H1 (cell line): ENCODE results near the gene LRRC2. TPM values are rescaled to one million over a fixed set of nuclear protein-coding genes. Genes with fewer than 3 reads are reported as not detected.

ENCODE experiments used
- CTCF ChIA-PET: fragments of 300-600 bp; sonication (Branson Sonifier 250); formaldehyde crosslinking; loops from one replicate; lab custom pipeline; 2021; ENCODE audit not compliant: partially characterized antibody; lab: Charles Lee
- POLR2A ChIA-PET: fragments of 300-600 bp; sonication (Branson Sonifier 250); formaldehyde crosslinking; loops from one replicate; lab custom pipeline; 2021; ENCODE audit warnings: inconsistent platforms; ENCODE audit not compliant: partially characterized antibody; lab: Charles Lee
- DNase-seq, 2 experiments: peaks; one replicate each; pipeline versions ENCODE4 v3.0.0 to v3.0.0-alpha.2; 2010 to 2022; ENCODE audit warnings: low spot score in 2 of 2, low read depth in 1 of 2, mixed read lengths in 1 of 2
- FAIRE-seq: peaks from 2 replicates; lab custom pipeline; 2011; peaks lifted over from hg19 to GRCh38; lab: Jason Lieb, UNC
- H2AFZ ChIP-seq: 2 replicates; pipeline ENCODE4 v1.8.1; 2012; ENCODE audit warnings: low read length, inconsistent platforms
- H2AK5ac ChIP-seq: 2 replicates; pipeline ENCODE4 v1.6.1; 2013; ENCODE audit warnings: low read depth, low read length
- H2BK120ac ChIP-seq: replicated peaks from 2 replicates; pipeline ENCODE3; 2013; ENCODE audit warnings: low read depth, low read length, inconsistent platforms
- H2BK12ac ChIP-seq: 2 replicates; pipeline ENCODE4 v1.6.1; 2013; ENCODE audit warnings: low read depth, low read length
- H2BK15ac ChIP-seq: 2 replicates; pipeline ENCODE4 v1.6.1; 2013; ENCODE audit warnings: low read length
- H2BK20ac ChIP-seq: 2 replicates; pipeline ENCODE4 v1.6.1; 2013; ENCODE audit warnings: low read length
- H2BK5ac ChIP-seq: 2 replicates; pipeline ENCODE4 v1.6.1; 2013; ENCODE audit warnings: low read depth, low read length
- H3K14ac ChIP-seq: 2 replicates; pipeline ENCODE4 v1.6.1; 2013; ENCODE audit warnings: inconsistent platforms; ENCODE audit not compliant: insufficient read length
- H3K18ac ChIP-seq: 2 replicates; pipeline ENCODE4 v1.6.1; 2013; ENCODE audit warnings: low read length; ENCODE audit errors: extremely low read depth
- H3K23ac ChIP-seq: 2 replicates; pipeline ENCODE4 v1.6.1; 2013; ENCODE audit warnings: inconsistent platforms; ENCODE audit not compliant: insufficient read length
- H3K23me2 ChIP-seq: 2 replicates; pipeline ENCODE4 v1.6.1; 2013; ENCODE audit warnings: low read depth, low read length
- H3K27ac ChIP-seq: 2 replicates; pipeline ENCODE4 v1.6.1; 2011; ENCODE audit warnings: low read depth, low read length, inconsistent platforms
- H3K27me3 ChIP-seq, 4 experiments: replicated peaks in 1 of 4; 1 replicate in 1 of 4; 2 replicates in 3 of 4; pipeline versions ENCODE4 v1.6.1 to v1.8.1; 2011 to 2013; ENCODE audit warnings: low read length in 3 of 4, mild to moderate bottlenecking in 3 of 4, inconsistent platforms in 2 of 4, mixed read lengths in 2 of 4, moderate library complexity in 1 of 4; ENCODE audit not compliant: control insufficient read depth in 3 of 4, insufficient read depth in 3 of 4; ENCODE audit errors: extremely low read depth in 1 of 4
- H3K36me3 ChIP-seq, 4 experiments: 2 replicates each; pipeline versions ENCODE4 v1.6.1 to v1.8.1; 2011 to 2013; ENCODE audit warnings: mild to moderate bottlenecking in 4 of 4, low read length in 3 of 4, moderate library complexity in 2 of 4, control low read depth in 1 of 4, inconsistent platforms in 1 of 4; ENCODE audit not compliant: insufficient read depth in 4 of 4, control insufficient read depth in 2 of 4
- H3K4ac ChIP-seq: replicated peaks from 2 replicates; pipeline ENCODE3; 2013; ENCODE audit warnings: low read length, low read depth, mixed read lengths, inconsistent platforms; ENCODE audit not compliant: insufficient read length
- H3K4me1 ChIP-seq, 4 experiments: replicated peaks in 1 of 4; 1 replicate in 1 of 4; 2 replicates in 3 of 4; pipeline versions ENCODE4 v1.6.1 to v1.8.1; 2011 to 2013; ENCODE audit warnings: low read length in 3 of 4, inconsistent platforms in 2 of 4, mixed read lengths in 1 of 4; ENCODE audit not compliant: insufficient read depth in 4 of 4, control insufficient read depth in 3 of 4
- H3K4me2 ChIP-seq, 2 experiments: 2 replicates each; pipeline versions ENCODE4 v1.6.1 to v1.8.1; 2011 to 2013; ENCODE audit warnings: low read depth in 2 of 2, low read length in 2 of 2, control low read depth in 1 of 2, inconsistent platforms in 1 of 2, mild to moderate bottlenecking in 1 of 2; ENCODE audit not compliant: insufficient read depth in 1 of 2
- H3K4me3 ChIP-seq, 4 experiments: fragments of 200-600, 300-600 bp in 1 of 4; sonication (generic), shearing (Covaris generic), sonication (Bioruptor Twin) in 1 of 4; 2 replicates each; pipeline versions ENCODE4 v1.5.1 to v1.8.1; 2011 to 2016; ENCODE audit warnings: low read length in 4 of 4, low read depth in 3 of 4, control low read depth in 2 of 4, inconsistent platforms in 2 of 4, mild to moderate bottlenecking in 2 of 4, mixed read lengths in 1 of 4, moderate library complexity in 1 of 4; ENCODE audit not compliant: insufficient read depth in 2 of 4; ENCODE audit errors: extremely low read depth in 1 of 4
- H3K56ac ChIP-seq: replicated peaks from 2 replicates; pipeline ENCODE3; 2013; ENCODE audit warnings: low read depth, mild to moderate bottlenecking, mixed read lengths, low read length, inconsistent platforms; ENCODE audit not compliant: insufficient read length
- H3K79me1 ChIP-seq: 2 replicates; pipeline ENCODE4 v1.6.1; 2013; ENCODE audit warnings: low read depth, low read length, control low read depth
- H3K79me2 ChIP-seq, 2 experiments: 2 replicates each; pipeline versions ENCODE4 v1.6.1 to v1.8.1; 2012 to 2013; ENCODE audit warnings: low read length in 2 of 2, mild to moderate bottlenecking in 2 of 2, inconsistent platforms in 1 of 2; ENCODE audit not compliant: insufficient read depth in 2 of 2, control insufficient read depth in 1 of 2
- H3K9ac ChIP-seq, 4 experiments: replicated peaks in 1 of 4; 1 replicate in 1 of 4; 2 replicates in 3 of 4; pipeline versions ENCODE4 v1.6.1 to v1.8.1; 2011 to 2013; ENCODE audit warnings: low read depth in 3 of 4, low read length in 3 of 4, control low read depth in 2 of 4, mild to moderate bottlenecking in 2 of 4, moderate library complexity in 2 of 4, inconsistent platforms in 1 of 4; ENCODE audit errors: extremely low read depth in 1 of 4
- H3K9me3 ChIP-seq, 2 experiments: 2 replicates each; pipeline versions ENCODE4 v1.6.1 to v1.8.1; 2012 to 2013; ENCODE audit warnings: mild to moderate bottlenecking in 2 of 2, moderate library complexity in 2 of 2, control low read depth in 1 of 2, inconsistent platforms in 1 of 2, low read depth in 1 of 2, low read length in 1 of 2, mixed read lengths in 1 of 2; ENCODE audit not compliant: insufficient read depth in 2 of 2
- H4K20me1 ChIP-seq, 2 experiments: replicated peaks in 1 of 2; 2 replicates each; pipeline versions ENCODE3 to v1.8.1; 2011 to 2013; ENCODE audit warnings: inconsistent platforms in 2 of 2, low read length in 2 of 2, mild to moderate bottlenecking in 1 of 2; ENCODE audit not compliant: insufficient read depth in 2 of 2, control insufficient read depth in 1 of 2
- H4K5ac ChIP-seq: 2 replicates; pipeline ENCODE4 v1.6.1; 2013; ENCODE audit warnings: low read length, low read depth, mixed read lengths, inconsistent platforms; ENCODE audit not compliant: insufficient read length
- H4K8ac ChIP-seq: 2 replicates; pipeline ENCODE4 v1.8.0; 2013; ENCODE audit warnings: mild to moderate bottlenecking, moderate library complexity, low read length, inconsistent platforms; ENCODE audit not compliant: insufficient read depth; ENCODE audit errors: extremely low read depth
- H4K91ac ChIP-seq: replicated peaks from 2 replicates; pipeline ENCODE3; 2013; ENCODE audit warnings: low read length, mixed read lengths, inconsistent platforms; ENCODE audit not compliant: insufficient read length
- CBX5 ChIP-seq: fragments of 300-800, 300-1000 bp; sonication (generic); IDR thresholded peaks from 2 replicates; pipeline ENCODE4 v1.7.1; 2016; ENCODE audit warnings: antibody characterized with exemption, low read length, low read depth
- HDAC6 ChIP-seq: IDR thresholded peaks from one replicate; pipeline ENCODE4 v1.7.1; 2012; ENCODE audit warnings: low read depth, mild to moderate bottlenecking, inconsistent platforms, low read length, moderate library complexity
- KDM1A ChIP-seq: fragments of 200-600, 300-600 bp; sonication (generic); IDR thresholded peaks from 2 replicates; pipeline ENCODE4 v1.7.1; 2016; ENCODE audit warnings: mild to moderate bottlenecking, low read length, borderline replicate concordance
- MAFK ChIP-seq: IDR thresholded peaks from 2 replicates; pipeline ENCODE4 v1.6.1; 2012; ENCODE audit warnings: low read depth, mild to moderate bottlenecking, improper control_type of control experiment, low read length
- NRF1 ChIP-seq: IDR thresholded peaks from 2 replicates; pipeline ENCODE4 v1.6.1; 2011; ENCODE audit warnings: mild to moderate bottlenecking, low read depth, low read length, improper control_type of control experiment
- POLR2AphosphoS5 ChIP-seq: IDR thresholded peaks from 2 replicates; pipeline ENCODE4 v1.6.1; 2011; ENCODE audit warnings: low read depth, low read length
- POU5F1 ChIP-seq: IDR thresholded peaks from 2 replicates; pipeline ENCODE4 v1.6.1; 2011; ENCODE audit warnings: low read depth, mild to moderate bottlenecking, low read length, moderate library complexity
- SP2 ChIP-seq: IDR thresholded peaks from 2 replicates; pipeline ENCODE4 v1.6.1; 2012; ENCODE audit warnings: mild to moderate bottlenecking, low read length, inconsistent platforms
- SP4 ChIP-seq: IDR thresholded peaks from 2 replicates; pipeline ENCODE4 v1.6.1; 2012; ENCODE audit warnings: low read length, inconsistent platforms
- YY1 ChIP-seq: IDR thresholded peaks from 2 replicates; pipeline ENCODE4 v1.6.1; 2011; ENCODE audit warnings: low read depth, mild to moderate bottlenecking, low read length
- WGBS, 2 experiments: shearing (Covaris generic) in 1 of 2; methylation state at CpG; one replicate each; pipeline versions ENCODE4 v1.1.6 to v1.1.7; 2013 to 2015; ENCODE audit warnings: low lambda C conversion rate in 2 of 2, mixed read lengths in 2 of 2, inconsistent platforms in 1 of 2, low coverage in 1 of 2, missing lambda C conversion rate in 1 of 2; ENCODE audit not compliant: insufficient replicate concordance in 2 of 2, insufficient coverage in 1 of 2, insufficient read length in 1 of 2; ENCODE audit errors: extremely low coverage in 1 of 2, missing lambda C conversion rate in 1 of 2; 5-methylcytosine and 5-hydroxymethylcytosine counted together
- polyA plus RNA-seq, 7 experiments: library from polyadenylated mRNA; depleted of rRNA in 3 of 7; stranded (reverse) in 5 of 7; unstranded in 2 of 7; fragments of >200 nt in 5 of 7; fragments of 200-250 nt in 2 of 7; gene quantifications; 1 replicate in 5 of 7; 2 replicates in 1 of 7; 4 replicates in 1 of 7; pipeline versions ENCODE4 v1.2.1 to v1.2.3, GENCODE V29; 2011 to 2013; ENCODE audit warnings: missing spikeins in 2 of 7, mixed read lengths in 2 of 7
- total RNA-seq: library from RNA; stranded (reverse); fragmentation: NEBNext Ultra II Directional; extraction: Animal tissue kit (Norgen Biotek cat#: 25700); gene quantifications from 2 replicates; pipeline ENCODE4 v1.2.1, GENCODE V29; 2021
- TF ChIP-seq, protein P1 (sequence below), 3 experiments: IDR thresholded peaks; 1 replicate in 2 of 3; 2 replicates in 1 of 3; pipeline versions ENCODE4 v1.5.1 to v1.6.1; 2011; ENCODE audit warnings: low read length in 3 of 3, mild to moderate bottlenecking in 3 of 3, inconsistent platforms in 2 of 3, low read depth in 1 of 3, moderate library complexity in 1 of 3; ENCODE audit not compliant: insufficient read depth in 1 of 3; ENCODE audit errors: control extremely low read depth in 1 of 3
- TF ChIP-seq, protein P2 (sequence below): IDR thresholded peaks from 2 replicates; pipeline ENCODE4 v1.6.1; 2012; ENCODE audit warnings: inconsistent platforms

LRRC2 gene
- total and polyA plus RNA-seq, 2 of the 8 experiments (the other 6 are each of a cell fraction or from before 2014, with no cell fraction given): 1.4 to 6.4 TPM

DNA sequence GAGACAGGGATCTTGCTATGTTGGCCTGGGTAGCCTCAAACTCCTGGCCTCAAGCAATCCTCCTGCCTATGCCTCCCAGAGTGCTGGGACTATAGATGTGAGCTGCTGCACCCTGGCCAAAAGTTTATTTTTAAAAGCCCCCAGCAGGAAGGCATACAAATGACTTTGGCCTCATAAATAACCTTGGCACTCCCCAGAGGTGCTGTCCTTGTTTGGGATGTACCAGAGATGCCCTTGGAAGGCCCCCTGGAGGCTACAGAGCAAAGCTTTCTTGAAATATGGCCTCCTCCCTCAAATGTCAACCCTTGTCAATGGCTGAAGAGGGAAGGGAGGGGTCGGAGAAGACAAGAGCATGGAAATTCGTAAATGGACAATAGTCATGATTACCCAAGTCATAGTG lies 82.3 kb downstream of the LRRC2 start:
- no peaks in the 10 kb centered on the region for H3K23me2 ChIP-seq
- H2AK5ac ChIP-seq: no peak overlapping the region
- H2BK5ac ChIP-seq: no peak overlapping the region
- H3K27me3 ChIP-seq: no peaks in the 10 kb centered on the region
- no peak overlapping the region for H3K4me2 ChIP-seq
- H3K56ac ChIP-seq: no peak overlapping the region
- H3K9ac ChIP-seq: no peak overlapping the region
- H3K18ac ChIP-seq: no peak overlapping the region
- H2BK12ac ChIP-seq: no peak overlapping the region
- H2BK120ac ChIP-seq: no peak overlapping the region
- H3K79me2 ChIP-seq: no peaks in the 10 kb centered on the region
- no peaks in the 10 kb centered on the region for H3K36me3 ChIP-seq
- no peak overlapping the region for H3K4ac ChIP-seq
- no peaks in the 10 kb centered on the region for H4K20me1 ChIP-seq
- H3K27ac ChIP-seq: no peak overlapping the region
- H3K79me1 ChIP-seq: no peaks in the 10 kb centered on the region
- no peak overlapping the region for H3K23ac ChIP-seq
- no peak overlapping the region for H4K8ac ChIP-seq
- no peaks in the 10 kb centered on the region for H3K9me3 ChIP-seq
- DNase-seq (no peak), FAIRE-seq (no peak)
- no peak overlapping the region for H2AFZ ChIP-seq
- no peak overlapping the region for H4K91ac ChIP-seq
- no peak overlapping the region for H3K14ac ChIP-seq
- 90% methylated on average over 2 of the region's 2 CpGs; no CpG with 5 or more reads in 1 of the 2 experiments for WGBS, 2 experiments
- peaks cover 0 to under 1% (median under 1%) of the 10 kb centered on the region in 4 experiments; a peak in 2 of 7 replicates for H3K4me1 ChIP-seq
- no peak overlapping the region for H2BK15ac ChIP-seq
- no peak overlapping the region for H2BK20ac ChIP-seq
- no peak overlapping the region for H4K5ac ChIP-seq
- H3K4me3 ChIP-seq: no peak overlapping the region
- POLR2A ChIA-PET: interaction anchor here (0.8 to 1.6 kb wide), 3 partner anchors 81 to 103 kb away, joined by 4 to 6 read pairs (median 4); no protein-coding TSS in a partner anchor
- CTCF ChIA-PET: interaction anchor here (0.6 to 3.0 kb wide), 11 partner anchors 10 to 364 kb away, joined by 3 to 10 read pairs (median 4); no protein-coding TSS in a partner anchor
- TF ChIP-seq YY1 (no peak), CBX5 (no peak), POLR2AphosphoS5 (no peak), POU5F1 (no peak), KDM1A (no peak), SP2 (no peak), NRF1 (no peak), SP4 (no peak), MAFK (no peak), HDAC6 (no peak)
- TF ChIP-seq, protein P1, sequence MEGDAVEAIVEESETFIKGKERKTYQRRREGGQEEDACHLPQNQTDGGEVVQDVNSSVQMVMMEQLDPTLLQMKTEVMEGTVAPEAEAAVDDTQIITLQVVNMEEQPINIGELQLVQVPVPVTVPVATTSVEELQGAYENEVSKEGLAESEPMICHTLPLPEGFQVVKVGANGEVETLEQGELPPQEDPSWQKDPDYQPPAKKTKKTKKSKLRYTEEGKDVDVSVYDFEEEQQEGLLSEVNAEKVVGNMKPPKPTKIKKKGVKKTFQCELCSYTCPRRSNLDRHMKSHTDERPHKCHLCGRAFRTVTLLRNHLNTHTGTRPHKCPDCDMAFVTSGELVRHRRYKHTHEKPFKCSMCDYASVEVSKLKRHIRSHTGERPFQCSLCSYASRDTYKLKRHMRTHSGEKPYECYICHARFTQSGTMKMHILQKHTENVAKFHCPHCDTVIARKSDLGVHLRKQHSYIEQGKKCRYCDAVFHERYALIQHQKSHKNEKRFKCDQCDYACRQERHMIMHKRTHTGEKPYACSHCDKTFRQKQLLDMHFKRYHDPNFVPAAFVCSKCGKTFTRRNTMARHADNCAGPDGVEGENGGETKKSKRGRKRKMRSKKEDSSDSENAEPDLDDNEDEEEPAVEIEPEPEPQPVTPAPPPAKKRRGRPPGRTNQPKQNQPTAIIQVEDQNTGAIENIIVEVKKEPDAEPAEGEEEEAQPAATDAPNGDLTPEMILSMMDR (IDR thresholded peaks at IDR 0.05; ENCODE audit: control extremely low read depth in 1 of 3, insufficient read depth in 1 of 3, low read depth in 1 of 3, low read length in 3 of 3): no peak
- TF ChIP-seq, protein P2, sequence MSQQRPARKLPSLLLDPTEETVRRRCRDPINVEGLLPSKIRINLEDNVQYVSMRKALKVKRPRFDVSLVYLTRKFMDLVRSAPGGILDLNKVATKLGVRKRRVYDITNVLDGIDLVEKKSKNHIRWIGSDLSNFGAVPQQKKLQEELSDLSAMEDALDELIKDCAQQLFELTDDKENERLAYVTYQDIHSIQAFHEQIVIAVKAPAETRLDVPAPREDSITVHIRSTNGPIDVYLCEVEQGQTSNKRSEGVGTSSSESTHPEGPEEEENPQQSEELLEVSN: no peak
